Mesenchymal stem cell (in vitro differentiated cells and primary cell): Measurements from ENCODE around the gene SPIN4.
"Not testable (repeated sequence)": the region's sequence is repeated elsewhere in the genome, so short reads cannot be mapped to it uniquely, and the experiment has no call there.

Experiments used
- DNase-seq: peaks from one replicate; pipeline ENCODE4 v3.0.0-alpha.2; 2013
- H2AFZ ChIP-seq: one replicate; pipeline ENCODE4 v1.6.1; 2013; ENCODE audit warnings: low read depth, mild to moderate bottlenecking, control low read depth, inconsistent platforms, low read length, moderate library complexity
- H2AK5ac ChIP-seq: 2 replicates; pipeline ENCODE4 v1.6.1; 2013; ENCODE audit warnings: low read length, moderate library complexity, mild to moderate bottlenecking, inconsistent platforms; ENCODE audit not compliant: severe bottlenecking
- H2BK120ac ChIP-seq: one replicate; pipeline ENCODE4 v1.6.1; 2013; ENCODE audit warnings: low read depth, mild to moderate bottlenecking, inconsistent platforms, low read length, moderate library complexity
- H2BK12ac ChIP-seq, 2 experiments: one replicate each; pipeline ENCODE4 v1.6.1; 2013; ENCODE audit warnings: inconsistent platforms in 2 of 2, low read length in 2 of 2, mild to moderate bottlenecking in 2 of 2, moderate library complexity in 2 of 2, control low read depth in 1 of 2
- H2BK15ac ChIP-seq: one replicate; pipeline ENCODE4 v1.6.1; 2013; ENCODE audit warnings: mild to moderate bottlenecking, low read depth, inconsistent platforms; ENCODE audit not compliant: poor library complexity, severe bottlenecking
- H2BK5ac ChIP-seq: 2 replicates; pipeline ENCODE4 v1.6.1; 2013; ENCODE audit warnings: low read depth, mild to moderate bottlenecking, low read length, control low read depth, inconsistent platforms; ENCODE audit not compliant: poor library complexity, severe bottlenecking
- H3K14ac ChIP-seq, 2 experiments: one replicate each; pipeline ENCODE4 v1.6.1; 2013; ENCODE audit warnings: inconsistent platforms in 2 of 2, low read length in 2 of 2, control low read depth in 1 of 2, mild to moderate bottlenecking in 1 of 2, moderate library complexity in 1 of 2
- H3K18ac ChIP-seq, 2 experiments: one replicate each; pipeline ENCODE4 v1.6.1; 2013; ENCODE audit warnings: inconsistent platforms in 2 of 2, low read length in 2 of 2, control low read depth in 1 of 2, low read depth in 1 of 2, mild to moderate bottlenecking in 1 of 2
- H3K23ac ChIP-seq, 2 experiments: one replicate each; pipeline ENCODE4 v1.6.1; 2013; ENCODE audit warnings: inconsistent platforms in 2 of 2, low read length in 2 of 2, mild to moderate bottlenecking in 2 of 2, moderate library complexity in 2 of 2, control low read depth in 1 of 2
- H3K27ac ChIP-seq: 2 replicates; pipeline ENCODE4 v1.5.1; 2013; ENCODE audit warnings: mild to moderate bottlenecking, moderate library complexity, low read length, control low read depth, inconsistent platforms; ENCODE audit not compliant: poor library complexity, severe bottlenecking
- H3K27me3 ChIP-seq, 2 experiments: 2 replicates each; pipeline versions ENCODE4 v1.6.1 to v1.7.0; 2013; ENCODE audit warnings: low read length in 2 of 2, mild to moderate bottlenecking in 2 of 2, moderate library complexity in 2 of 2, control low read depth in 1 of 2, inconsistent platforms in 1 of 2; ENCODE audit not compliant: control insufficient read depth in 1 of 2, insufficient read depth in 1 of 2
- H3K36me3 ChIP-seq, 2 experiments: 2 replicates each; pipeline versions ENCODE4 v1.6.1 to v1.7.0; 2013; ENCODE audit warnings: low read length in 2 of 2, control low read depth in 1 of 2, inconsistent platforms in 1 of 2, low read depth in 1 of 2, mild to moderate bottlenecking in 1 of 2; ENCODE audit not compliant: insufficient read depth in 2 of 2, control insufficient read depth in 1 of 2
- H3K4ac ChIP-seq, 2 experiments: one replicate each; pipeline ENCODE4 v1.6.1; 2013; ENCODE audit warnings: inconsistent platforms in 2 of 2, low read length in 2 of 2, mild to moderate bottlenecking in 2 of 2, moderate library complexity in 2 of 2, control low read depth in 1 of 2, low read depth in 1 of 2
- H3K4me1 ChIP-seq: 2 replicates; pipeline ENCODE4 v1.6.1; 2013; ENCODE audit warnings: low read depth, low read length, control low read depth; ENCODE audit not compliant: control insufficient read depth, insufficient read depth
- H3K4me2 ChIP-seq: 2 replicates; pipeline ENCODE4 v1.6.1; 2013; ENCODE audit warnings: low read length, mild to moderate bottlenecking, inconsistent platforms; ENCODE audit not compliant: poor library complexity, severe bottlenecking
- H3K4me3 ChIP-seq, 2 experiments: 2 replicates each; pipeline versions ENCODE4 v1.5.1 to v1.7.0; 2013; ENCODE audit warnings: low read length in 2 of 2, mild to moderate bottlenecking in 2 of 2, control low read depth in 1 of 2, low read depth in 1 of 2; ENCODE audit not compliant: insufficient read depth in 1 of 2
- H3K79me1 ChIP-seq: replicated peaks from 2 replicates; pipeline ENCODE4 v1.6.1; 2013; ENCODE audit warnings: mild to moderate bottlenecking, control low read depth, low read length, inconsistent platforms; ENCODE audit not compliant: poor library complexity, severe bottlenecking
- H3K9ac ChIP-seq: 2 replicates; pipeline ENCODE4 v1.7.0; 2013; ENCODE audit warnings: mild to moderate bottlenecking, low read length, moderate library complexity
- H3K9me3 ChIP-seq: 2 replicates; pipeline ENCODE4 v1.7.0; 2013; ENCODE audit warnings: mild to moderate bottlenecking, low read length; ENCODE audit not compliant: control insufficient read depth
- H4K8ac ChIP-seq: one replicate; pipeline ENCODE4 v1.6.1; 2013; ENCODE audit warnings: inconsistent platforms, mild to moderate bottlenecking, low read length, moderate library complexity
- H4K91ac ChIP-seq: one replicate; pipeline ENCODE4 v1.6.1; 2013; ENCODE audit warnings: mild to moderate bottlenecking, low read length, inconsistent platforms
- WGBS: methylation state at CpG from one replicate; pipeline ENCODE4 v1.1.7; 2013; ENCODE audit warnings: mixed read lengths; 5-methylcytosine and 5-hydroxymethylcytosine counted together

SPIN4 gene

DNA sequence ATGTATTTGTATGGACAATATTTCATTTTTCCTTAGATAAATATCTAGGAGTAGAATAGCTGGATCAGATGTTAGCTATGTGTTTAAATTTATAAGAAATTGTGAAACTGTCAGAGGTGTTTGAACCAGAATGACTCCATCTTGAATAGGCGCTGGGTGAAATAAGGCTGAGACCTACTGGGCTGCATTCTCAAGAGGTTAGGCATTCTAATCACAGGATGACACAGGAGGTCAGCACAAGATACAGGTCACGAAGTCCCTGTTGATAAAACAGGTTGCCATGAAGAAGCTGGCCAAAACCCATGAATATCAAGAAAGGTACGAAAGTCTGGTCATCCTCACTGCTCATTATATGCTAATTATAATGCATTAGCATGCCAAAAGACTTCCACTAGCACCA is 36.3 kb upstream of the SPIN4 start:
- H2BK12ac ChIP-seq, result no peak overlapping the region
- no peak overlapping the region for H3K4me3 ChIP-seq
- H3K4me1 ChIP-seq, result no peaks in the 10 kb centered on the region
- no peak overlapping the region for H3K27ac ChIP-seq
- DNase-seq, result no peak
- H3K4me2 ChIP-seq, result no peak overlapping the region
- H3K36me3 ChIP-seq, result no peaks in the 10 kb centered on the region
- no peak overlapping the region for H3K14ac ChIP-seq
- no peak overlapping the region for H3K18ac ChIP-seq
- H3K23ac ChIP-seq, result no peak overlapping the region
- 98% methylated on average over 2 of the region's 3 CpGs for WGBS
- no peaks in the 10 kb centered on the region for H3K79me1 ChIP-seq
- no peaks in the 10 kb centered on the region for H3K9me3 ChIP-seq
- H2AK5ac ChIP-seq, result no peak overlapping the region
- H2AFZ ChIP-seq, result no peak overlapping the region
- no peak overlapping the region for H2BK120ac ChIP-seq
- H4K8ac ChIP-seq, result no peak overlapping the region
- H4K91ac ChIP-seq, result no peak overlapping the region
- H2BK5ac ChIP-seq, result no peak overlapping the region
- H2BK15ac ChIP-seq, result no peak overlapping the region
- no peaks in the 10 kb centered on the region for H3K27me3 ChIP-seq
- H3K9ac ChIP-seq, result no peak overlapping the region
- H3K4ac ChIP-seq, result no peak overlapping the region

DNA sequence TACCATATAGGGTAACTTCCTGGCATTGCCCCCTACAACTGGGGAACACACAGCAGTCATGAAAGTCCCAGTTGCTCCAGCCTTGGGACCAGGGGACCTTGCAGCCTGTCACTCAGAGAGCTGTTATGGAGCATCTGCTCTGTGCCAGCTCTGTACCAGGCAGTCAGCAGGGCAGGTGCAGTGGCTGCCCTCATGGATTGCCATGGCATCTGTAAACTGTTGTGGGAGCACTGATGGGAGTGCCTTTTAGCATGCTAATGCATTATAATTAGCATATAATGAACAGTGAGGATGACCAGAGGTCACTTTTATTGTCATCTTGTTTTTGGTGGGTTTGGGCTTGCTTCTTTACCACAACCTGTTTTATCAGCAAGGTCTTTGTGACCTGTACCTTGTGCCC is 33.1 kb upstream of the SPIN4 start:
- H3K27me3 ChIP-seq, H4K91ac ChIP-seq, H3K23ac ChIP-seq, H3K18ac ChIP-seq, H3K4me1 ChIP-seq, DNase-seq, H2BK120ac ChIP-seq, H3K36me3 ChIP-seq, H3K9me3 ChIP-seq, H2BK5ac ChIP-seq, H3K4me3 ChIP-seq, H3K4ac ChIP-seq, H3K79me1 ChIP-seq, H2AFZ ChIP-seq, H2AK5ac ChIP-seq, H4K8ac ChIP-seq, H3K27ac ChIP-seq, H3K14ac ChIP-seq, H3K4me2 ChIP-seq, H2BK15ac ChIP-seq, H3K9ac ChIP-seq, H2BK12ac ChIP-seq: not testable (repeated sequence)

DNA sequence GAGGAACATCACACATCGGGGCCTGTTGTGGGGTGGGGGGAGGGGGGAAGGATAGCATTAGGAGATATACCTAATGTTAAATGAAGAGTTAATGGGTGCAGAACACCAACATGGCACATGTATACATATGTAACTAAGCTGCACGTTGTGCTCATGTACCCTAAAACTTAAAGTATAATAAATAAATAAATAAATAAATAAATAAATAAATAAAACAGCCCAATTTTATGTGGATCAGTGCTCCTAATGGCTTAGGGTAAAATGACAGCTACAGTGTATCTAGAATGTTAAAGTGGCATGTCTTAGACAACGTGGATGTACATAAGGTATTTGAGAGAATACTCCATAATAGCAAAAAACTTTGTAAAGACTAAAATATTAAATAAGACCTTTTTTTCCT is 21.9 kb upstream of the SPIN4 start:
- H3K79me1 ChIP-seq, H2BK5ac ChIP-seq, H2BK12ac ChIP-seq, H3K9me3 ChIP-seq, H3K9ac ChIP-seq, H4K91ac ChIP-seq, H3K27me3 ChIP-seq, H3K18ac ChIP-seq, DNase-seq, H3K4me3 ChIP-seq, H3K14ac ChIP-seq, H3K4me1 ChIP-seq, H2BK15ac ChIP-seq, H3K4me2 ChIP-seq, H3K23ac ChIP-seq, H2BK120ac ChIP-seq, H3K27ac ChIP-seq, H2AK5ac ChIP-seq, H3K4ac ChIP-seq, H2AFZ ChIP-seq, H3K36me3 ChIP-seq, H4K8ac ChIP-seq: not testable (repeated sequence)
- 100% methylated on average over 1 of the region's 3 CpGs for WGBS

GRCh38 chrX:63367699-63368098 is 16.6 kb upstream of the SPIN4 start:
- 77% methylated on average over 4 of the region's 5 CpGs for WGBS
- not testable (repeated sequence) for H2AFZ ChIP-seq, H2AK5ac ChIP-seq, H3K4me2 ChIP-seq, H3K4ac ChIP-seq, H3K18ac ChIP-seq, H3K27ac ChIP-seq, H3K79me1 ChIP-seq, H3K14ac ChIP-seq, H3K4me1 ChIP-seq, DNase-seq, H4K8ac ChIP-seq, H3K23ac ChIP-seq, H2BK120ac ChIP-seq, H2BK5ac ChIP-seq, H2BK15ac ChIP-seq, H3K4me3 ChIP-seq, H2BK12ac ChIP-seq, H3K36me3 ChIP-seq, H3K27me3 ChIP-seq, H4K91ac ChIP-seq, H3K9ac ChIP-seq
- H3K9me3 ChIP-seq, result peaks cover 29% of the 10 kb centered on the region
